Measurements from ENCODE around the gene DCC.

DNA sequence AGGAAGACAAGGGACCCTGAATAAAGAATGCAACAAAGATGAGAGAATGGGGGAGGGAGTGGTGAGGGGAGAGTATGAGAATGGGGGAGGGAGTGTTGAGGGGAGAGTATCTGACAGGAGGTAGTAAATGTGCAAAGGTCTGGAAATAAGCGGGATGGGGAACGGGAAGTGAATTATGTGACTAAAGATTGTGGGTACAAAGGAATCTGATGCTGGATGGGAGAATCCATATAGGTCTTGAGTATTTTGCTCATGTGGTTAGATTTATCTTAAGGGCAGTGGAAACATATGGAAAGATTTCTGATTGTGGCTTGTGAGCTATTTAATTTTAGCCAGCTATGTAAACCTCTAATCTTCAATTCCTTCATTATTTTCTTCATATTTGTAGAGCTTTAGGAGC is 593.4 kb downstream of the DCC start:
- TF ChIP-seq, protein P1, sequence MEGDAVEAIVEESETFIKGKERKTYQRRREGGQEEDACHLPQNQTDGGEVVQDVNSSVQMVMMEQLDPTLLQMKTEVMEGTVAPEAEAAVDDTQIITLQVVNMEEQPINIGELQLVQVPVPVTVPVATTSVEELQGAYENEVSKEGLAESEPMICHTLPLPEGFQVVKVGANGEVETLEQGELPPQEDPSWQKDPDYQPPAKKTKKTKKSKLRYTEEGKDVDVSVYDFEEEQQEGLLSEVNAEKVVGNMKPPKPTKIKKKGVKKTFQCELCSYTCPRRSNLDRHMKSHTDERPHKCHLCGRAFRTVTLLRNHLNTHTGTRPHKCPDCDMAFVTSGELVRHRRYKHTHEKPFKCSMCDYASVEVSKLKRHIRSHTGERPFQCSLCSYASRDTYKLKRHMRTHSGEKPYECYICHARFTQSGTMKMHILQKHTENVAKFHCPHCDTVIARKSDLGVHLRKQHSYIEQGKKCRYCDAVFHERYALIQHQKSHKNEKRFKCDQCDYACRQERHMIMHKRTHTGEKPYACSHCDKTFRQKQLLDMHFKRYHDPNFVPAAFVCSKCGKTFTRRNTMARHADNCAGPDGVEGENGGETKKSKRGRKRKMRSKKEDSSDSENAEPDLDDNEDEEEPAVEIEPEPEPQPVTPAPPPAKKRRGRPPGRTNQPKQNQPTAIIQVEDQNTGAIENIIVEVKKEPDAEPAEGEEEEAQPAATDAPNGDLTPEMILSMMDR (conservative IDR thresholded peaks at IDR 0.05), result no peak
- no peak for TF ChIP-seq ZFX (IDR thresholded peaks at IDR 0.05)

All from C4-2B (cell line).